HG02798 (cell line): ENCODE measurements around the gene CHMP1A.
"Not testable (repeated sequence)": the region's sequence is repeated elsewhere in the genome, so short reads cannot be mapped to it uniquely, and the experiment has no call there.

ENCODE experiments used
- ATAC-seq: cut with Tn5 transposase; IDR thresholded peaks from one replicate; pipeline ENCODE4 v1.9.1; 2021; ENCODE audit warnings: mild to moderate bottlenecking; ENCODE audit not compliant: unreplicated experiment, poor library complexity

The CHMP1A gene

GRCh38 chr16:89661215-89661614, 3.7 kb upstream of the CHMP1A start:
- ATAC-seq = no peak

DNA sequence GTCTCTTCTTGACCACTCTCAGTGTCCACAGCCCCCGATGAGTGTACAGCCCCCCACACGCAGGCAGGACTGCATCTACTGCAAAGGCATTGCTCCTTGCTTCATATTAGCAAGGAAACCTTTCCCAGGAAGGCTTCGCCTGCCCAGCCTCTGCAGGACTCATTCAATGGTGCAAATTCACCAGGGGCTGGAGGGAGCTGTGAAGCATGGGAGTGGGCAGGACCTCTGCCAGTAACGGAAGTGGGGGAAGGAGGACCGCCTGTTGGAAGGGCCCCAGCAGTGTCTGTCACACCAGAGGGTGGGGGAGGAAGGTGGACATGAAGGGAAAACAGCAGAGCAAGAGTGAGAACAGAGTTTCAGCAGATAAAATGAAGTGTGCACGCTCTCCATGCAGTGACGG, 2.6 kb upstream of the CHMP1A start:
- ATAC-seq = no peak

DNA sequence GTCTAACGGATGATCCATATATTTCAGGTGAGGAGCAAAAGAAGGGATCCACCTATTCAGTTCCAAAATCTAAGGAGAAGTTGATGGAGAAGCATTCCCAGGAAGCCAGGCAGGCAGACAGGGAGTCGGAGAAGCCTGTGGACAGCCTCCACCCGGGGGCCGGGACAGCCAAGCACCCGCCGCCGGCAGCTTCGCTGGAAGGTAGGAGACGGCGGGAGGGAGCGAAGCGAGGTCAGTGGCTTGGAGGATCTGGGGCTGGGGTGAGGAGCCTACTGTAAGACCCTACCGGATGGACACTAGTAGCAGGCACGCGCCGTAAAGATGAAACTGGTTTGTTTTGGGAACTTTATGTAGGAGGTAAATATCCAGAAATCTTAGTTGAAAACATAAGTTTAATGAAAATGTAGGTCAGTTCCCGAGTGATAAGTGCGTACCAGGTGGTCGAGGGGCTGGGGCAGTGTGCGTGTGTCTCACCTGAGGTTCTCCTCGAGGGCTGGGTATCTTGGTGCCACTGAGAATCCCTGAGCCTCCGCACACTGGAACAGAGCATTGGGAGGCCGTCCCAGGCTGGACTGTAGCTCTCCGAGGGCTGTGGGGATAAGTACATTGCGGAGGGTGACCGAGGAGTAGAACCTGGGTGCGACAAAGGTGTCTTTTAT, 842 bp upstream of the CHMP1A start:
- ATAC-seq = no peak

- no peak for ATAC-seq
These were observed 930 bp downstream of the CHMP1A start for GRCh38 chr16:89656435-89657121.

DNA sequence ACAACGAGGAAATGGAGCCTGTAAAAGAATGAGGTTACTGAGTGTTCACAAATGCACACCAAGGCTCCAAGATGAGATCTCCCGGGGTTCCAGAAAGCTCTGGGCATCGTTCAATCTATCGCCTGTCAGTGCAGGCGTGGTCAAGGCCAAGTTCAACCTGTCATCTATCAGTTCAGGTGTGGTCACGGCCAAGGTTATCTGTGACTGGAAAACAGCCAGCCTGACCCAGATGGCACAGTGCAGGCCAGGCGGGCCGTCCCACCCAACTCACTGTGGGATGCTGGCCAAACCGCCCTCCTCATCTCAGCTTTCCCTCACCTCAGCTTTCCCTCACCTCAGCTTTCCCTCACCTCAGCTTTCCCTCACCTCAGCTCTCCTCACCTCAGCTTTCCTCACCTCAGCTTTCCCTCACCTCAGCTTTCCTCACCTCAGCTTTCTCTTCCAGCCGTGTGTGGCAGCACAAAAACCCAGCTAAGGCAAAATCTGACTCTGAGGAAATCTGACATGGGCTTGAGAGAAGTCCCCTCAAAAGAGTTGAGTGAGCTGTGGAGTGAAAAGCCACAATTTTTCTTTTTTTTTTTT, 2.4 kb downstream of the CHMP1A start:
- no peak for ATAC-seq

DNA sequence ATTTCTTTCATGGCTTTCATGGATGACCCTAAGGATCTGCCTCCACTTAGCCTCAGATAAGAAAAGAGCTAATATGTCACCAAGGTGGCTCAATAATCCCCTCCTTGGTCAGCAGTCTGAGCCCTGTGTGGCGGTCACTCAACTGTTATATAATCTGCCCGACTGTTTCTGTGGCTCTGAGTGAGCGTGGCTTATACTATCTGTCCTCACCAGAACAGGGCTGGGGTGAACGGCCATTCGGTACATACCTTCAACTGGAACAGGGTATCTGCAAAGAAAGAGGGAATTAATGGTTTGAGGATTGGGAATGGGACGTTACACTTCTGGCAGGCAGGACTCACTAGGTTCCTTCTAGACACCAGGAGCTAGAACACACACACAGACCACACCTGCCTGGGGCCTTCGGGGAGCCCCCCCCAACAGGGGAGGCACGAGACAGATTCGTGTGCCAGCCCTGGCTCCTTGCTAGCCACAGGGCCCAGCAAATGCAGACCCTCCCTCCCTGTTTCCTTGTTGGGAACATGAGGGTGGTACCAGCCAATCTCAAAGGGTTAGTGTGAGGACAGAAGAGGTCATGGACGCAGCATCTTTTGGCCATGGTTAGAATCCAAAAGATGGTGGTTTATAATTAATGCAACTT, 3.7 kb downstream of the CHMP1A start:
- ATAC-seq = no peak

DNA sequence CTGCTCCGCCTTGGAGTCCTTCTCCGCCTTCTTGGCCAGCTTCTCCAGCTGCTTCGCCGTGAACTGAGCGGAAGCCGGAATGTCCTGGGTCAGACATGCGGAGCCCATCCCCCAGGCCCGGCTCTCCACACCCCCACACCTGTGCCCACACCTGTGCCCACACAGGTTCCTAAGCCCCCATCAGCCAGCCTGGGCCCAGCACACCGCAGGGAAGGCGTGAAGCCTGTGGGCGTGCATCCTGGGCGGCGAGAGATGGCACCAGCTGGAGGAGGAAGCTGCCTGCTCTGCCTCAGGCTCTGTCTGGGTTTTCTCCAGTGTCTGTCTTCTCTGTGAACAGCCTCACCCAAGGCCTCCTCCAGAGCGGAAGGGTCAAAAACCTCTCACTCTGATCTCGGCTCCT, 5.9 kb downstream of the CHMP1A start:
- no peak for ATAC-seq

GRCh38 chr16:89646906-89647305, 10.6 kb downstream of the CHMP1A start:
- no peak for ATAC-seq

- ATAC-seq = no peak
These were observed 11.2 kb downstream of the CHMP1A start for GRCh38 chr16:89646270-89646669.

GRCh38 chr16:89645122-89645521, 12.4 kb downstream of the CHMP1A start:
- no peak for ATAC-seq

DNA sequence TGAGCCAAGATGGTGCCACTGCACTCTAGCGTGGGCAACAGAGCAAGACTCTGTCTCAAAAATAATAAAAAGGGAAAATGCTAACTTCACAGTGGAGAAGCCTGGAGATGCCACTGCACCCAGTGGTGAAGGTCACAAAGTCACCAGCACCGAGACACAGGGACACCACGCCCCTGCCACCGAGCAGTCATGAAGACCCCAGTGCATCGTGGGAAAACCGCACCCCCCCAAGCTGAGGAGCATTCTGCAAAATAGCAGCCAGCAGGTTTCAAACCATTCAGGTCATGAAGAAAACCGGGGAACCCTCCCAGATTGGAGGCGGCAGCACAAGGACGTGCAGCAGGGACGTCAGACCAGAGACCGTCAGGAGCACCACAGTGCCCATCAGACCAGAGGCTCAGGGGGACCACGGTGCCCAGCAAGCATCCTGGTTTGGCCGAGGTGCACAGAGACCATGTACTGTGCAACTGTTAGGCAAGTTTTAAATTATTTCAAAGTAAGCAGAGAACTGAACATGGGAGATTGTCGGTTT, 13.7 kb downstream of the CHMP1A start:
- ATAC-seq = no peak

DNA sequence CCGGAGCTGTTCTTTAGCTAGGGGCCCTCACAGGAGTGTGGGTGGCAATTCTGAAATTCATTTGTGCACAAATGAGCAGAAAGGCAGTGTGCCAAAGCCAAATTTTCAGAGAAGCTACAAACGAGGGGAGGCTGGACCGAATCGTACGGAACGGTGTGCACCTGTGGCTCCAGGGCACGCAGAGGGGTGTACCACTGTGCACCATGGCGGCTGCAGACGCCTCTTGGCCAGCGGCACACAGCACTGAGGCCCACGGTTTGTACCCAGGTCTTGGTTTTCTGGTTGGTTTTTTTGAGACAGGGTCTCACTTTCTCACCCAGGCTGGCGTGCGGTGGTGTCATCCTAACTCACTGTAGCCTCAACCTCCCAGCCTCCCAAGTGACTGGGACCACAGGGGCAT, 14.9 kb downstream of the CHMP1A start:
- ATAC-seq = no peak

- ATAC-seq = no peak
These were observed 15.9 kb downstream of the CHMP1A start for GRCh38 chr16:89641458-89642119.

GRCh38 chr16:89639385-89639784, 18.1 kb downstream of the CHMP1A start:
- ATAC-seq = no peak

DNA sequence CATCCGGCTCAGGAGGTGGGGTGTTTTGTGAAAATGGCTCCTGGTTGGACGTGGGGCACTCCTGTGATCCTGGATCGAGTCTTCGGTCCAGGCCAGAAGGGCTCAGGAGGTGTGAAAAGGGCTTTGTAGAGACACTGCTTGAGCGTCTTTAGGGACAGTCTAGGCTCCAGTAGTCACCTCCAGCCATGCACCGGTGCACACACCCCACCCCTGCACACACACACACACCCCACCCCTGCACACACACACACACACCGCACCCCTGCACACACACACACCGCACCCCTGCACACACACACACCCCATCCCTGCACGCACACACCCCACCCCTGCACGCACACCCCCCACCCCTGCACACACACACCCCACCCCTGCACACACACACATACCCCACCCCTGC, 19.1 kb downstream of the CHMP1A start:
- no peak for ATAC-seq

GRCh38 chr16:89637379-89637778, 20.1 kb downstream of the CHMP1A start:
- no peak for ATAC-seq

DNA sequence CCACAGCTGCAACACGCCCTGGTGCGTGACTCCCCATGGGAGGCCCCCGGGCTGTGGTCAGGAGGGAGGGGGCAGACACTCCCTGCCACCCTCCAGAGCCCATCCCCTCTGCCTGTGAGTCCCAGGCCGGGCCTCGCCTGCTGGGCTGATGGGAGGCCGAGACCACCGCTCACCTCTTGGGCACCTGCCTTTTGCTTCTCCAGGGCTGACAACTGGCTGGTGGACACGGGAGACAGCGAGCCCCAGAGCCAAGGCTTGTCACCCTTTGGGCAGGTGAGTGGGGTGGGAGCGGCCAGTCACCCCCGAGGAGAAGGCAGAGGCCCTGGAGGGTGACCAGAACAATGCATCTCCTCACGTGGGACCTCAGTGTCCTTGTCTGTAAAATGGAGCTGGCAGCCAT, 20.8 kb downstream of the CHMP1A start:
- no peak for ATAC-seq

- not testable (repeated sequence) for ATAC-seq
These were observed 22.8 kb downstream of the CHMP1A start for GRCh38 chr16:89634463-89635385.

GRCh38 chr16:89633064-89633631, 24.4 kb downstream of the CHMP1A start:
- ATAC-seq = no peak
